IMR-90 (cell line): ENCODE measurements around the gene PIP. TPM values are rescaled to one million over a fixed set of nuclear protein-coding genes. Genes with fewer than 3 reads are reported as not detected.

Experiments
- ATAC-seq: fragments of 200-7000 bp; cut with Tn5 transposase; 2 replicates; pipeline ENCODE4 v1.9.1; 2020; ENCODE audit warnings: low read depth, mild to moderate bottlenecking, moderate library complexity
- BruUV-seq: library from RNA; stranded (reverse); fragments of 400-500 nt; replicated peaks from 2 replicates; lab custom pipeline; 2021; lab: Mats Ljungman, UMichigan
- CTCF ChIA-PET: fragments of 300-600 bp; formaldehyde crosslinking; extraction: SDS; loops from one replicate; lab custom pipeline; 2021; ENCODE audit warnings: antibody characterized with exemption; lab: Yijun Ruan, JAX
- POLR2A ChIA-PET: fragments of 300-600 bp; sonication (Branson Sonifier 250); formaldehyde crosslinking; loops from one replicate; lab custom pipeline; 2022; ENCODE audit warnings: antibody characterized with exemption; ENCODE audit not compliant: unreplicated experiment; lab: Charles Lee
- DNase-seq: peaks from one replicate; pipeline ENCODE4 v3.0.0; 2013
- H2AFZ ChIP-seq: replicated peaks from 2 replicates; pipeline ENCODE3; 2013; ENCODE audit warnings: low read length, mild to moderate bottlenecking; ENCODE audit not compliant: poor library complexity
- H2AK5ac ChIP-seq: 2 replicates; pipeline ENCODE4 v1.6.1; 2013; ENCODE audit warnings: low read depth, low read length, inconsistent platforms
- H2AK9ac ChIP-seq: replicated peaks from 2 replicates; pipeline ENCODE3; 2013; ENCODE audit warnings: mild to moderate bottlenecking, low read depth, low read length, moderate library complexity; ENCODE audit not compliant: poor library complexity
- H2BK120ac ChIP-seq: 2 replicates; pipeline ENCODE4 v1.6.1; 2013; ENCODE audit warnings: low read depth, low read length, inconsistent platforms
- H2BK15ac ChIP-seq: 3 replicates; pipeline ENCODE4 v1.6.1; 2013; ENCODE audit warnings: low read depth, low read length, inconsistent platforms
- H2BK20ac ChIP-seq: 2 replicates; pipeline ENCODE4 v1.6.1; 2013; ENCODE audit warnings: low read depth, mild to moderate bottlenecking, inconsistent platforms, low read length, moderate library complexity
- H2BK5ac ChIP-seq: 2 replicates; pipeline ENCODE4 v1.6.1; 2013; ENCODE audit warnings: mild to moderate bottlenecking, low read depth, low read length, inconsistent platforms; ENCODE audit not compliant: poor library complexity, severe bottlenecking
- H3K14ac ChIP-seq: replicated peaks from 2 replicates; pipeline ENCODE4 v1.6.1; 2013; ENCODE audit warnings: low read depth, low read length, inconsistent platforms
- H3K18ac ChIP-seq: 2 replicates; pipeline ENCODE4 v1.6.1; 2013; ENCODE audit warnings: low read depth, low read length, control low read depth
- H3K23ac ChIP-seq: 2 replicates; pipeline ENCODE4 v1.6.1; 2013; ENCODE audit warnings: low read depth, low read length, inconsistent platforms
- H3K27ac ChIP-seq: 2 replicates; pipeline ENCODE4 v1.5.1; 2013; ENCODE audit warnings: mild to moderate bottlenecking, control low read depth, low read length; ENCODE audit not compliant: insufficient read depth
- H3K27me3 ChIP-seq: 2 replicates; pipeline ENCODE4 v1.6.1; 2013; ENCODE audit warnings: low read length; ENCODE audit not compliant: control insufficient read depth, insufficient read depth
- H3K36me3 ChIP-seq: 2 replicates; pipeline ENCODE4 v1.6.1; 2013; ENCODE audit warnings: low read length, mixed read lengths; ENCODE audit not compliant: control insufficient read depth, insufficient read depth
- H3K4ac ChIP-seq: 2 replicates; pipeline ENCODE4 v1.6.1; 2013; ENCODE audit warnings: low read depth, low read length, inconsistent platforms
- H3K4me1 ChIP-seq: 2 replicates; pipeline ENCODE4 v1.6.1; 2013; ENCODE audit warnings: low read length, mixed read lengths; ENCODE audit not compliant: control insufficient read depth, insufficient read depth
- H3K4me2 ChIP-seq: 2 replicates; pipeline ENCODE4 v1.6.1; 2013; ENCODE audit warnings: low read depth, mild to moderate bottlenecking, control low read depth, low read length, moderate library complexity
- H3K4me3 ChIP-seq: 2 replicates; pipeline ENCODE4 v1.5.1; 2013; ENCODE audit warnings: low read depth, mild to moderate bottlenecking, control low read depth, low read length, moderate library complexity; ENCODE audit not compliant: insufficient read depth
- H3K56ac ChIP-seq: 2 replicates; pipeline ENCODE4 v1.6.1; 2013; ENCODE audit warnings: low read length, inconsistent platforms; ENCODE audit not compliant: insufficient read depth; ENCODE audit errors: extremely low read depth
- H3K79me1 ChIP-seq, 2 experiments: 2 replicates each; pipeline ENCODE4 v1.6.1; 2013; ENCODE audit warnings: low read length in 2 of 2, inconsistent platforms in 1 of 2, low read depth in 1 of 2
- H3K9ac ChIP-seq: 2 replicates; pipeline ENCODE4 v1.6.1; 2013; ENCODE audit warnings: low read depth, low read length, control low read depth
- H3K9me1 ChIP-seq: 2 replicates; pipeline ENCODE4 v1.6.1; 2013; ENCODE audit warnings: low read length, inconsistent platforms; ENCODE audit not compliant: insufficient read depth
- H3K9me3 ChIP-seq: 2 replicates; pipeline ENCODE4 v1.6.1; 2013; ENCODE audit warnings: low read length; ENCODE audit not compliant: control insufficient read depth, insufficient read depth
- H4K20me1 ChIP-seq: 2 replicates; pipeline ENCODE4 v1.6.1; 2013; ENCODE audit warnings: low read length, inconsistent platforms; ENCODE audit not compliant: insufficient read depth
- H4K5ac ChIP-seq: 2 replicates; pipeline ENCODE4 v1.6.1; 2013; ENCODE audit warnings: mild to moderate bottlenecking, low read depth, low read length, control low read depth
- H4K8ac ChIP-seq, 2 experiments: 2 replicates each; pipeline ENCODE4 v1.6.1; 2013; ENCODE audit warnings: low read depth in 2 of 2, low read length in 2 of 2, control low read depth in 1 of 2, inconsistent platforms in 1 of 2
- H4K91ac ChIP-seq: 2 replicates; pipeline ENCODE4 v1.6.1; 2013; ENCODE audit warnings: low read depth, low read length, inconsistent platforms; ENCODE audit not compliant: insufficient read depth
- BHLHE40 ChIP-seq: fragments of 150-350 bp; IDR thresholded peaks from 2 replicates; pipeline ENCODE4 v1.6.1; 2016; ENCODE audit warnings: mild to moderate bottlenecking, low read depth, low read length
- CEBPB ChIP-seq: IDR thresholded peaks from 2 replicates; pipeline ENCODE4 v1.6.1; 2012; ENCODE audit warnings: low read depth, low read length, improper control_type of control experiment
- CHD1 ChIP-seq: IDR thresholded peaks from 2 replicates; pipeline ENCODE4 v1.6.1; 2012; ENCODE audit warnings: low read depth, low read length, improper control_type of control experiment
- FOS ChIP-seq: fragments of 150-350 bp; IDR thresholded peaks from 2 replicates; pipeline ENCODE4 v1.6.1; 2016; ENCODE audit warnings: low read depth, low read length
- MAFK ChIP-seq: IDR thresholded peaks from 2 replicates; pipeline ENCODE4 v1.6.1; 2012; ENCODE audit warnings: low read depth, low read length, improper control_type of control experiment
- MAZ ChIP-seq: IDR thresholded peaks from 2 replicates; pipeline ENCODE4 v1.6.1; 2012; ENCODE audit warnings: low read depth, mild to moderate bottlenecking, low read length, improper control_type of control experiment, moderate library complexity, borderline replicate concordance
- MXI1 ChIP-seq: IDR thresholded peaks from 2 replicates; pipeline ENCODE4 v1.6.1; 2012; ENCODE audit warnings: low read depth, mild to moderate bottlenecking, low read length, moderate library complexity, borderline replicate concordance
- NFE2L2 ChIP-seq: fragments of 150-350 bp; IDR thresholded peaks from 2 replicates; pipeline ENCODE4 v1.6.1; 2016; ENCODE audit warnings: low read depth, mild to moderate bottlenecking, low read length
- POLR2A ChIP-seq: IDR thresholded peaks from 2 replicates; pipeline ENCODE4 v1.6.1; 2012; ENCODE audit warnings: mild to moderate bottlenecking, low read depth, low read length
- RAD21 ChIP-seq: IDR thresholded peaks from 2 replicates; pipeline ENCODE4 v1.6.1; 2012; ENCODE audit warnings: low read length, improper control_type of control experiment
- RCOR1 ChIP-seq: IDR thresholded peaks from 2 replicates; pipeline ENCODE4 v1.6.1; 2012; ENCODE audit warnings: mild to moderate bottlenecking, low read length, improper control_type of control experiment; ENCODE audit not compliant: insufficient replicate concordance
- RFX5 ChIP-seq: IDR thresholded peaks from 2 replicates; pipeline ENCODE4 v1.8.0; 2012; ENCODE audit warnings: low read depth, mild to moderate bottlenecking, low read length, moderate library complexity
- SMC3 ChIP-seq: fragments of 150-350 bp; IDR thresholded peaks from 2 replicates; pipeline ENCODE4 v1.6.1; 2016; ENCODE audit warnings: low read depth, mild to moderate bottlenecking, antibody characterized with exemption, low read length, moderate library complexity
- dilution Hi-C: fragments of 300-500 bp; cut with HindIII; formaldehyde crosslinking; loops from one replicate; pipeline ENCODE4 v1.14.3; 2018; ENCODE audit warnings: low sequenced_read_pairs; ENCODE audit not compliant: unreplicated experiment
- in situ Hi-C: fragments of 300-500 bp; cut with MboI; formaldehyde crosslinking; loops from 3 replicates; pipeline ENCODE4 v1.14.3; 2019; ENCODE audit warnings: low sequenced_read_pairs, inconsistent platforms, mixed read lengths
- intact Hi-C: fragments of 100-400 bp; cut with micrococcal nuclease; formaldehyde crosslinking; loops from 2 replicates; pipeline ENCODE4 v1.10.0; 2022
- polyA plus RNA-seq, 3 experiments: library from polyadenylated mRNA; depleted of rRNA; stranded (reverse); fragments of >200 nt; gene quantifications; 2 replicates each; pipeline ENCODE4 v1.2.3, GENCODE V29; 2012; ENCODE audit warnings: low replicate concordance in 1 of 3
- total RNA-seq: library from RNA; depleted of rRNA; stranded (reverse); fragments of >200 nt; gene quantifications from 2 replicates; pipeline ENCODE4 v1.2.3, GENCODE V29; 2012
- TF ChIP-seq, protein P1 (sequence below): conservative IDR thresholded peaks from 2 replicates; pipeline ENCODE4 v1.5.1; 2012; ENCODE audit warnings: mild to moderate bottlenecking, low read depth, low read length, improper control_type of control experiment
- TF ChIP-seq, protein P2 (sequence below): fragments of 150-350 bp; IDR thresholded peaks from 2 replicates; pipeline ENCODE4 v1.6.1; 2016; ENCODE audit warnings: low read depth, mild to moderate bottlenecking, low read length, moderate library complexity, borderline replicate concordance
- TF ChIP-seq, protein P3 (sequence below): fragments of 150-350 bp; IDR thresholded peaks from 2 replicates; pipeline ENCODE4 v1.6.1; 2017; ENCODE audit warnings: mild to moderate bottlenecking, antibody characterized with exemption, low read length, low read depth

PIP gene
- total and polyA plus RNA-seq, 2 of the 4 experiments (the other 2 are of a cell fraction) = not detected

DNA sequence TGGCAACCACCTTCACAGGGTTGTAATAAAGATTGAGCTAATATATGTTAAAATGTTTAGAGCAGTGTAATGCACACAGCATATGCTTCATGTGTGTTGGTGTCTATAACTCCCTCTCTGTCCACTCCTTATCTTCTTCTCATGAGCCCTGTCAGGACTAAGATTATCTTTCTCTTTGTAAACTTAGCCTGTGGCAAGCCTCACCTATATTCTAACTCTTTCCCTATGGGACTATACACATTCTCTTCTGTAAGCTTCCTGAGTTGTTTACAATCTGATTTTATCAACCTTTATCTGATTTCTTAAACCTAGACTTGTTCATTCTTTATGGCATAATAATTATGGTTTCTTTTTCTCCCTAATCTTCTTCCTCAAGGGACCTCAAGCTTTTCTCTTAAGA lies 2.4 kb upstream of the PIP start:
- no peak overlapping the region for H3K14ac ChIP-seq
- TF ChIP-seq BHLHE40 (no peak), FOS (no peak), POLR2A (no peak), NFE2L2 (no peak), MXI1 (no peak), CHD1 (no peak), RFX5 (no peak), SMC3 (no peak), CEBPB (no peak), MAZ (no peak), RAD21 (no peak), RCOR1 (no peak), MAFK (no peak)
- TF ChIP-seq, protein P1, sequence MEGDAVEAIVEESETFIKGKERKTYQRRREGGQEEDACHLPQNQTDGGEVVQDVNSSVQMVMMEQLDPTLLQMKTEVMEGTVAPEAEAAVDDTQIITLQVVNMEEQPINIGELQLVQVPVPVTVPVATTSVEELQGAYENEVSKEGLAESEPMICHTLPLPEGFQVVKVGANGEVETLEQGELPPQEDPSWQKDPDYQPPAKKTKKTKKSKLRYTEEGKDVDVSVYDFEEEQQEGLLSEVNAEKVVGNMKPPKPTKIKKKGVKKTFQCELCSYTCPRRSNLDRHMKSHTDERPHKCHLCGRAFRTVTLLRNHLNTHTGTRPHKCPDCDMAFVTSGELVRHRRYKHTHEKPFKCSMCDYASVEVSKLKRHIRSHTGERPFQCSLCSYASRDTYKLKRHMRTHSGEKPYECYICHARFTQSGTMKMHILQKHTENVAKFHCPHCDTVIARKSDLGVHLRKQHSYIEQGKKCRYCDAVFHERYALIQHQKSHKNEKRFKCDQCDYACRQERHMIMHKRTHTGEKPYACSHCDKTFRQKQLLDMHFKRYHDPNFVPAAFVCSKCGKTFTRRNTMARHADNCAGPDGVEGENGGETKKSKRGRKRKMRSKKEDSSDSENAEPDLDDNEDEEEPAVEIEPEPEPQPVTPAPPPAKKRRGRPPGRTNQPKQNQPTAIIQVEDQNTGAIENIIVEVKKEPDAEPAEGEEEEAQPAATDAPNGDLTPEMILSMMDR = no peak
- TF ChIP-seq, protein P2, sequence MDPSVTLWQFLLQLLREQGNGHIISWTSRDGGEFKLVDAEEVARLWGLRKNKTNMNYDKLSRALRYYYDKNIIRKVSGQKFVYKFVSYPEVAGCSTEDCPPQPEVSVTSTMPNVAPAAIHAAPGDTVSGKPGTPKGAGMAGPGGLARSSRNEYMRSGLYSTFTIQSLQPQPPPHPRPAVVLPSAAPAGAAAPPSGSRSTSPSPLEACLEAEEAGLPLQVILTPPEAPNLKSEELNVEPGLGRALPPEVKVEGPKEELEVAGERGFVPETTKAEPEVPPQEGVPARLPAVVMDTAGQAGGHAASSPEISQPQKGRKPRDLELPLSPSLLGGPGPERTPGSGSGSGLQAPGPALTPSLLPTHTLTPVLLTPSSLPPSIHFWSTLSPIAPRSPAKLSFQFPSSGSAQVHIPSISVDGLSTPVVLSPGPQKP = no peak
- TF ChIP-seq, protein P3, sequence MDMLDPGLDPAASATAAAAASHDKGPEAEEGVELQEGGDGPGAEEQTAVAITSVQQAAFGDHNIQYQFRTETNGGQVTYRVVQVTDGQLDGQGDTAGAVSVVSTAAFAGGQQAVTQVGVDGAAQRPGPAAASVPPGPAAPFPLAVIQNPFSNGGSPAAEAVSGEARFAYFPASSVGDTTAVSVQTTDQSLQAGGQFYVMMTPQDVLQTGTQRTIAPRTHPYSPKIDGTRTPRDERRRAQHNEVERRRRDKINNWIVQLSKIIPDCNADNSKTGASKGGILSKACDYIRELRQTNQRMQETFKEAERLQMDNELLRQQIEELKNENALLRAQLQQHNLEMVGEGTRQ = no peak
- peaks cover 6% of the 10 kb centered on the region; the same call in 1 of the 2 replicates for H3K9me3 ChIP-seq
- H2AK5ac ChIP-seq = no peak overlapping the region
- H3K4ac ChIP-seq = no peak overlapping the region
- ATAC-seq (no peak), DNase-seq (no peak)
- H2BK5ac ChIP-seq = no peak overlapping the region
- H3K27ac ChIP-seq = no peak overlapping the region
- in situ Hi-C loops = no loop called here
- no peaks in the 10 kb centered on the region for H3K4me1 ChIP-seq
- no TSS peak for BruUV-seq
- no peaks in the 10 kb centered on the region for H3K79me1 ChIP-seq
- H3K9me1 ChIP-seq = no peaks in the 10 kb centered on the region
- H2BK120ac ChIP-seq = no peak overlapping the region
- no peak overlapping the region for H4K91ac ChIP-seq
- no peak overlapping the region for H4K5ac ChIP-seq
- ChIA-PET CTCF (no interaction called here), POLR2A (no interaction called here)
- H3K36me3 ChIP-seq = no peaks in the 10 kb centered on the region
- dilution Hi-C loops = no loop called here
- H3K18ac ChIP-seq = no peak overlapping the region
- no peaks in the 10 kb centered on the region for H3K27me3 ChIP-seq
- H3K4me2 ChIP-seq = no peak overlapping the region
- no peak overlapping the region for H2AFZ ChIP-seq
- H3K56ac ChIP-seq = no peak overlapping the region
- no peak overlapping the region for H2AK9ac ChIP-seq
- H3K4me3 ChIP-seq = no peak overlapping the region
- H3K9ac ChIP-seq = no peak overlapping the region
- H3K23ac ChIP-seq = no peak overlapping the region
- no peak overlapping the region for H4K8ac ChIP-seq
- no peaks in the 10 kb centered on the region for H4K20me1 ChIP-seq
- intact Hi-C loops = no loop called here
- no peak overlapping the region for H2BK15ac ChIP-seq
- H2BK20ac ChIP-seq = no peak overlapping the region
